ENCODE data around the gene ATN1.

DNA sequence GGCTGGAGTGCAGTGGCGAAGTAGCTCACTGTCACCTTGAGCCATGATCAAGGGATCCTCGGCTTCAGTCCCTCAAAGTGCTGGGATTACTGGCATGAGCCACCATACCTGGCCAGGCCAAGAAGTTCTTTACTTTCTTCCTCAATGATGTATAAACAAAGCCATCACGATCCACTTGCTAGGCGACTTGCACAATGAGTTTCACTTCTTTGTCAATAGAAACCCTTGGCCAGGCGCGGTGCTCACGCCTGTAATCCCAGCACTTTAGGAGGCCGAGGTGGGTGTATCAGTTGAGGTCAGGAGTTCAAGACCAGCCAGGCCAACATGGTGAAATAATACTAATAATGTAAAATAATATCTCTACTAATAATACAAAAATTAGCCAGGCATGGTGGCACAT is 40.3 kb upstream of the ATN1 start:
- TF ChIP-seq, protein P1, sequence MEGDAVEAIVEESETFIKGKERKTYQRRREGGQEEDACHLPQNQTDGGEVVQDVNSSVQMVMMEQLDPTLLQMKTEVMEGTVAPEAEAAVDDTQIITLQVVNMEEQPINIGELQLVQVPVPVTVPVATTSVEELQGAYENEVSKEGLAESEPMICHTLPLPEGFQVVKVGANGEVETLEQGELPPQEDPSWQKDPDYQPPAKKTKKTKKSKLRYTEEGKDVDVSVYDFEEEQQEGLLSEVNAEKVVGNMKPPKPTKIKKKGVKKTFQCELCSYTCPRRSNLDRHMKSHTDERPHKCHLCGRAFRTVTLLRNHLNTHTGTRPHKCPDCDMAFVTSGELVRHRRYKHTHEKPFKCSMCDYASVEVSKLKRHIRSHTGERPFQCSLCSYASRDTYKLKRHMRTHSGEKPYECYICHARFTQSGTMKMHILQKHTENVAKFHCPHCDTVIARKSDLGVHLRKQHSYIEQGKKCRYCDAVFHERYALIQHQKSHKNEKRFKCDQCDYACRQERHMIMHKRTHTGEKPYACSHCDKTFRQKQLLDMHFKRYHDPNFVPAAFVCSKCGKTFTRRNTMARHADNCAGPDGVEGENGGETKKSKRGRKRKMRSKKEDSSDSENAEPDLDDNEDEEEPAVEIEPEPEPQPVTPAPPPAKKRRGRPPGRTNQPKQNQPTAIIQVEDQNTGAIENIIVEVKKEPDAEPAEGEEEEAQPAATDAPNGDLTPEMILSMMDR (IDR thresholded peaks at IDR 0.05; ENCODE audit: insufficient read depth, low read length) = no peak
- TF ChIP-seq POLR2AphosphoS5 (IDR thresholded peaks at IDR 0.05; ENCODE audit: low read depth) = no peak
